AG04449 (cell line): ENCODE measurements around the gene ZNF598.

Experiments
- CTCF ChIA-PET: fragments of 350-600 bp; formaldehyde crosslinking; extraction: SDS; loops from one replicate; lab custom pipeline; 2021; ENCODE audit warnings: antibody characterized with exemption; lab: Yijun Ruan, JAX
- POLR2A ChIA-PET: fragments of 400-600, 350-600 bp; formaldehyde crosslinking; extraction: SDS; loops from one replicate; lab custom pipeline; 2020; ENCODE audit warnings: antibody characterized with exemption, inconsistent platforms; lab: Yijun Ruan, JAX
- DNase-seq: peaks from one replicate; pipeline ENCODE4 v3.0.0-alpha.2; 2010; ENCODE audit warnings: low read depth, low spot score
- H3K4me3 ChIP-seq: 2 replicates; pipeline ENCODE4 v1.5.1; 2011; ENCODE audit warnings: low read depth, mild to moderate bottlenecking, control low read depth, low read length
- TF ChIP-seq, protein P1 (sequence below): IDR thresholded peaks from one replicate; pipeline ENCODE4 v1.5.1; 2011; ENCODE audit warnings: mild to moderate bottlenecking, moderate library complexity, low read length, control low read depth, inconsistent platforms; ENCODE audit not compliant: insufficient read depth; ENCODE audit errors: missing control alignments

The ZNF598 gene

DNA sequence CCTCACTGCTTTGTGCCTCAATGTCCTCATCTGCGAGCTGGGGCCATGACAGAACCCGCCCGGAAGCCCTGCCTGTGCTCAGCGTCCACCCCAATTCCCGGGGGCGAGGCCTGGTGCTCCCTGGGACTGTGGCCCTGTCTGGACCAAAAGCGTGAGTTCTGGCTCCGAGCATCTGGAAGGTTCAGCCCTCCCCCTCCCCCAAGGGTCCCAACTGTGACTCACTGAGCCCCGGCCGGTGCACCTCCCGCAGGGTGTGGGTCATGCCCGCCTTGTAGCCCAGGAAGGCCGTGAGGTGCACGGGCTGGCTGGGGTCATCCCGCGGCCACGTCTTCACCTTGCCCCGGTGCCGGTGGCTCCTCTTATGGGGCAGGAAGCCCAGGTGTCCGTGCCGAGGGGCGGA is 55.9 kb downstream of the ZNF598 start:
- ChIA-PET POLR2A (interaction anchor here (5.1 kb wide), 1 partner anchor 11 kb away, joined by 20 read pairs; the partner anchor contains the start of gene RPS2), CTCF (interaction anchor here (1.8 kb wide), 1 partner anchor 11 kb away, joined by 5 read pairs; the partner anchor contains the start of gene MSRB1)
- no peak overlapping the region for H3K4me3 ChIP-seq
- TF ChIP-seq, protein P1, sequence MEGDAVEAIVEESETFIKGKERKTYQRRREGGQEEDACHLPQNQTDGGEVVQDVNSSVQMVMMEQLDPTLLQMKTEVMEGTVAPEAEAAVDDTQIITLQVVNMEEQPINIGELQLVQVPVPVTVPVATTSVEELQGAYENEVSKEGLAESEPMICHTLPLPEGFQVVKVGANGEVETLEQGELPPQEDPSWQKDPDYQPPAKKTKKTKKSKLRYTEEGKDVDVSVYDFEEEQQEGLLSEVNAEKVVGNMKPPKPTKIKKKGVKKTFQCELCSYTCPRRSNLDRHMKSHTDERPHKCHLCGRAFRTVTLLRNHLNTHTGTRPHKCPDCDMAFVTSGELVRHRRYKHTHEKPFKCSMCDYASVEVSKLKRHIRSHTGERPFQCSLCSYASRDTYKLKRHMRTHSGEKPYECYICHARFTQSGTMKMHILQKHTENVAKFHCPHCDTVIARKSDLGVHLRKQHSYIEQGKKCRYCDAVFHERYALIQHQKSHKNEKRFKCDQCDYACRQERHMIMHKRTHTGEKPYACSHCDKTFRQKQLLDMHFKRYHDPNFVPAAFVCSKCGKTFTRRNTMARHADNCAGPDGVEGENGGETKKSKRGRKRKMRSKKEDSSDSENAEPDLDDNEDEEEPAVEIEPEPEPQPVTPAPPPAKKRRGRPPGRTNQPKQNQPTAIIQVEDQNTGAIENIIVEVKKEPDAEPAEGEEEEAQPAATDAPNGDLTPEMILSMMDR = no peak
- no peak for DNase-seq

- no peak overlapping the region for H3K4me3 ChIP-seq
- no peak for DNase-seq
- TF ChIP-seq, protein P1 = no peak
- POLR2A ChIA-PET = interaction anchor here (1.2 to 5.1 kb wide), 3 partner anchors 10 to 205 kb away, joined by 3 to 20 read pairs (median 4); partner anchors contain the start of genes RPS2 and TRAF7
- CTCF ChIA-PET = interaction anchor here (1.6 kb wide), 1 partner anchor 22 kb away, joined by 5 read pairs; no protein-coding TSS in a partner anchor
Measured at GRCh38 chr16:1950559-1950958, 59.1 kb downstream of the ZNF598 start.

- DNase-seq = no peak
- POLR2A ChIA-PET = interaction anchor here (1.3 kb wide), 1 partner anchor 205 kb away, joined by 4 read pairs; the partner anchor contains the start of gene TRAF7
- TF ChIP-seq, protein P1 = no peak
- CTCF ChIA-PET = interaction anchor here (1.6 kb wide), 1 partner anchor 21 kb away, joined by 5 read pairs; no protein-coding TSS in a partner anchor
- H3K4me3 ChIP-seq = no peak overlapping the region
Measured at GRCh38 chr16:1950047-1950446, 59.6 kb downstream of the ZNF598 start.

- no peak for DNase-seq
- POLR2A ChIA-PET = no interaction called here
- TF ChIP-seq, protein P1 = no peak
- CTCF ChIA-PET = interaction anchor here (1.6 kb wide), 1 partner anchor 21 kb away, joined by 5 read pairs; no protein-coding TSS in a partner anchor
- no peak overlapping the region for H3K4me3 ChIP-seq
Measured at GRCh38 chr16:1949507-1949906, 60.1 kb downstream of the ZNF598 start.
